Measurements from ENCODE around the gene INSC. TPM values are rescaled to one million over a fixed set of nuclear protein-coding genes. Genes with fewer than 3 reads are reported as not detected.

Gene INSC
- total and polyA plus RNA-seq, 8 donors: 0.34 to 1.1 (median 0.57) TPM

- Histone ChIP-seq H3K36me3 (no peaks in the 10 kb centered on the region), H3K27ac (no peak overlapping the region), H3K4me1 (no peaks in the 10 kb centered on the region), H3K27me3 (no peaks in the 10 kb centered on the region), H3K4me3 (no peak overlapping the region), H3K9me3 (no peaks in the 10 kb centered on the region)
- DNase-seq: no peak
- no peak for ATAC-seq
- intact Hi-C loops (cut with DNase I): no loop called here
- TF ChIP-seq, protein P1, sequence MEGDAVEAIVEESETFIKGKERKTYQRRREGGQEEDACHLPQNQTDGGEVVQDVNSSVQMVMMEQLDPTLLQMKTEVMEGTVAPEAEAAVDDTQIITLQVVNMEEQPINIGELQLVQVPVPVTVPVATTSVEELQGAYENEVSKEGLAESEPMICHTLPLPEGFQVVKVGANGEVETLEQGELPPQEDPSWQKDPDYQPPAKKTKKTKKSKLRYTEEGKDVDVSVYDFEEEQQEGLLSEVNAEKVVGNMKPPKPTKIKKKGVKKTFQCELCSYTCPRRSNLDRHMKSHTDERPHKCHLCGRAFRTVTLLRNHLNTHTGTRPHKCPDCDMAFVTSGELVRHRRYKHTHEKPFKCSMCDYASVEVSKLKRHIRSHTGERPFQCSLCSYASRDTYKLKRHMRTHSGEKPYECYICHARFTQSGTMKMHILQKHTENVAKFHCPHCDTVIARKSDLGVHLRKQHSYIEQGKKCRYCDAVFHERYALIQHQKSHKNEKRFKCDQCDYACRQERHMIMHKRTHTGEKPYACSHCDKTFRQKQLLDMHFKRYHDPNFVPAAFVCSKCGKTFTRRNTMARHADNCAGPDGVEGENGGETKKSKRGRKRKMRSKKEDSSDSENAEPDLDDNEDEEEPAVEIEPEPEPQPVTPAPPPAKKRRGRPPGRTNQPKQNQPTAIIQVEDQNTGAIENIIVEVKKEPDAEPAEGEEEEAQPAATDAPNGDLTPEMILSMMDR (IDR thresholded peaks at IDR 0.05): no peak
Measured at GRCh38 chr11:15139096-15139770, 24.5 kb downstream of the INSC start.

GRCh38 chr11:15139958-15140659 is 25.4 kb downstream of the INSC start:
- H3K27ac ChIP-seq: no peak overlapping the region
- intact Hi-C loops (cut with DNase I): no loop called here
- no peaks in the 10 kb centered on the region for H3K9me3 ChIP-seq
- no peaks in the 10 kb centered on the region for H3K27me3 ChIP-seq
- H3K4me3 ChIP-seq: no peak overlapping the region
- H3K36me3 ChIP-seq: no peaks in the 10 kb centered on the region
- no peak for ATAC-seq
- TF ChIP-seq, protein P1 (IDR thresholded peaks at IDR 0.05): no peak
- DNase-seq: no peak
- no peaks in the 10 kb centered on the region for H3K4me1 ChIP-seq

DNA sequence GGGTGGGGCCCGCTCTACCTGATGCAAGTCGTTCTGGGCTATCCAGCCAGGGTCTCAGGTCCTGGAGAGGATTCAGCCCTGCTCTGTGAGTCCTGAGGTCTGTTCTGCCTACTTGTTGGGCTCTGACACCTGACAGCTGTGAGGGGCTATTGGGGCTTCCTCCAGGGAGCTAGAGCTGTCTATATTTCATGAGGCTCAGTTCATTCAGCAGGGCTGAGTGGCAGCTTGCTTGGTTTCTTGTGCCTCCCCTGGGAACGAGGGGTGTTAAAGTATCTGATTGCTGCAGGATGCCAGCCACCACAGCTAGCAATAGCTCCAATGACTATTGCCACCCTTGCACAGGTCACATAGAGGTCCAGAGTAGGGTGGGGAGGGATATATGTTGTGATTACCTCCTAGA is 26.7 kb downstream of the INSC start:
- TF ChIP-seq, protein P1 (IDR thresholded peaks at IDR 0.05): no peak
- H3K4me3 ChIP-seq: no peak overlapping the region
- H3K4me1 ChIP-seq: no peaks in the 10 kb centered on the region
- DNase-seq (no peak), ATAC-seq (no peak)
- no peaks in the 10 kb centered on the region for H3K36me3 ChIP-seq
- no peak overlapping the region for H3K27ac ChIP-seq
- intact Hi-C loops (cut with DNase I): no loop called here
- no peaks in the 10 kb centered on the region for H3K9me3 ChIP-seq
- no peaks in the 10 kb centered on the region for H3K27me3 ChIP-seq

DNA sequence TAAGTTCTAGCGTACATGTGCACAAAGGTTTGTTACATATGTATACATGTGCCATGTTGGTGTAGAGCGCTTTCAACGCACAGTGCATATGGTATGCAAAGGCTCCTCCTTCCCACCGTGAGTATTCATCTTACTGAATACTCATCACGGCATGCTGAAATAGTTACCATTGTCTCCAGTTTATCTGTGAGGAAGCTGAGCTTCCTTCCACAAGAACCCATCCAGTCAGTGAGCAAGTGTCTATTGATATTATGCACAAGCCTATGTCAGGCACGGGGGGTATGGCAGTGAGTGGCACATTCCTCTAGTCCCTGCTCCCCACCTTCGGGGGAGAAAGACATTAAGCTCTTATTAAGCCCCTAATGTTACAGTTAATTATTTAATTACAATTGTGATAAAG is 28.1 kb downstream of the INSC start:
- H3K27ac ChIP-seq: no peak overlapping the region
- DNase-seq: no peak
- TF ChIP-seq, protein P1 (IDR thresholded peaks at IDR 0.05): no peak
- H3K9me3 ChIP-seq: no peaks in the 10 kb centered on the region
- ATAC-seq: no peak
- no peak overlapping the region for H3K4me3 ChIP-seq
- no peaks in the 10 kb centered on the region for H3K36me3 ChIP-seq
- intact Hi-C loops (cut with DNase I): no loop called here
- H3K27me3 ChIP-seq: no peaks in the 10 kb centered on the region
- no peaks in the 10 kb centered on the region for H3K4me1 ChIP-seq

DNA sequence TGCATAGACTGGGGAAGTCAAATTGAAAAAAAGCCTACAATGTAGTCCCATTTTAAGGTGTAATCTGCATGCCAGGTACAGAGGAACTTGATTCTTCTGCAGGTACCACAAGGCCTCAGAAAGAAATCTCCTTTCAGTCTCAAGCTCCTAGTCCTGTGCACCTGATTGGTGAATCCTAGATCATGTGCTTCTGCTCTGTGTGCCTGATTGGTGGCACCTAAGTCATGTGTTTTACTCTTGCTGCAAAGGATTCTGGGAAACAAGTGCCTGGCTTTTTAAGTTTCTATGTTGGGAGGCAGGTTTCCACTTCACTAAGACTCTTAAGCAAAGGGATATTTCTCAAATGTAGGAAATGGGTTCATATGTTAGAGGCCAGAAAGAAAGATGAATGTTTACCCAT is 29.1 kb downstream of the INSC start:
- ATAC-seq (no peak), DNase-seq (no peak)
- Histone ChIP-seq H3K9me3 (no peaks in the 10 kb centered on the region), H3K36me3 (no peaks in the 10 kb centered on the region), H3K27me3 (no peaks in the 10 kb centered on the region), H3K4me3 (no peak overlapping the region), H3K4me1 (no peaks in the 10 kb centered on the region), H3K27ac (no peak overlapping the region)
- TF ChIP-seq, protein P1 (IDR thresholded peaks at IDR 0.05): no peak
- intact Hi-C loops (cut with DNase I): no loop called here

All from left lung (tissue), 10 donors.